Testis (tissue), 3 donors: ENCODE results near the gene SMCO4. TPM values are rescaled to one million over a fixed set of nuclear protein-coding genes. Genes with fewer than 3 reads are reported as not detected.
"Not testable (repeated sequence)": the region's sequence is repeated elsewhere in the genome, so short reads cannot be mapped to it uniquely, and the experiment has no call there.

Experiments used
- DNase-seq: peaks from one replicate; pipeline ENCODE4 v3.0.0-alpha.2; 2019
- H3K27ac ChIP-seq, 2 donors: fragments of 200-600 bp; sonication (generic); one replicate each; pipeline ENCODE4 v1.5.1; 2019
- H3K27me3 ChIP-seq: fragments of 200-600 bp; sonication (generic); one replicate; pipeline ENCODE4 v1.5.1; 2019
- H3K36me3 ChIP-seq: fragments of 200-600 bp; sonication (generic); one replicate; pipeline ENCODE4 v1.5.1; 2017; ENCODE audit warnings: low read depth; ENCODE audit errors: missing control alignments
- H3K4me1 ChIP-seq: fragments of 200-600 bp; sonication (generic); one replicate; pipeline ENCODE4 v1.5.1; 2019
- H3K4me3 ChIP-seq, 2 donors: fragments of 200-600 bp; sonication (generic); one replicate each; pipeline ENCODE4 v1.5.1; 2017 to 2019
- H3K9me3 ChIP-seq: fragments of 200-600 bp; sonication (generic); one replicate; pipeline ENCODE4 v1.5.1; 2017
- POLR2A ChIP-seq: fragments of 450-650 bp; IDR thresholded peaks from one replicate; pipeline ENCODE4 v1.6.1; 2017; ENCODE audit warnings: antibody characterized with exemption, mild to moderate bottlenecking, moderate library complexity
- WGBS, 2 donors: methylation state at CpG; one replicate each; pipeline ENCODE4 v1.1.5; 2018; 5-methylcytosine and 5-hydroxymethylcytosine counted together
- intact Hi-C: fragments of 100-400 bp; cut with DNase I; formaldehyde crosslinking; loops from one replicate; pipeline ENCODE4 v1.15.1; 2023; ENCODE audit warnings: low total_unique reads
- polyA plus RNA-seq: library from polyadenylated mRNA; stranded (reverse); fragments of 350-450 nt; fragmentation: Illumina TruSeq; extraction: RNeasy Lipid Tissue Mini Kit (QIAGEN cat#74804); gene quantifications from one replicate; pipeline ENCODE4 v1.2.3, GENCODE V29; 2014; ENCODE audit warnings: low read depth, low replicate concordance; ENCODE audit not compliant: insufficient read depth
- total RNA-seq, 2 donors: library from RNA; depleted of rRNA; stranded (reverse); fragments of >200 nt; gene quantifications; one replicate each; pipeline ENCODE4 v1.2.3, GENCODE V29; 2016
- TF ChIP-seq, protein P1 (sequence below), 3 experiments: fragments of 450-650 bp in 2 of 3; fragments of 200-600 bp in 1 of 3; sonication (generic) in 1 of 3; IDR thresholded peaks; one replicate each; pipeline ENCODE4 v1.5.1; 2016 to 2019; ENCODE audit warnings: antibody characterized with exemption in 3 of 3, mild to moderate bottlenecking in 2 of 3, moderate library complexity in 1 of 3

Gene SMCO4
- total and polyA plus RNA-seq, 3 donors from 2014 or later: 33.6 to 59.9 (median 34.2) TPM

DNA sequence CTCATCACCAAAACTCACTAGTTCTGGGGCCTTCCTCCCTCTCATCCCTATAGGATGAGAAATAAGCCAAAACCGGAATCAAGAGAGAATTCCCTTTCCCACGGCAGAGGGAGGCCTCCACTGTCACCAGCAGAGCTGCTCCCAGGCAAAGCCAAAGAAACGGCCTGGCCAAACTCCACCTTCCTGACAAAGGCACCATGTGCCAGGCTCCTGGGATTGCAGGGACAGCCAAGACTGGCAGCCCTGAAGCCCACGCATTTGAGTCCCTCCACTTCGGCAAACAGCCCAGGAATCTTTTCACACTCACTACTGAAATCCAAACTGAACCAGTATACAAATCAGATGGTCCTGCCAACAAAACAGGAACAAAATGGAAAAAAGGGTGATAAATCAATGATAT, 6.1 kb downstream of the SMCO4 start:
- intact Hi-C loops: no loop called here
- peak overlapping the region in 1 of 2 donors; percentile 51 for H3K27ac ChIP-seq
- no peak overlapping the region for H3K4me3 ChIP-seq
- 68 to 69% methylated on average over 5 of the region's 5 CpGs for WGBS, 2 donors
- no peaks in the 10 kb centered on the region for H3K36me3 ChIP-seq
- peak; percentile 81 for DNase-seq
- no peaks in the 10 kb centered on the region for H3K9me3 ChIP-seq
- peaks cover 20% of the 10 kb centered on the region for H3K4me1 ChIP-seq
- TF ChIP-seq, protein P1, sequence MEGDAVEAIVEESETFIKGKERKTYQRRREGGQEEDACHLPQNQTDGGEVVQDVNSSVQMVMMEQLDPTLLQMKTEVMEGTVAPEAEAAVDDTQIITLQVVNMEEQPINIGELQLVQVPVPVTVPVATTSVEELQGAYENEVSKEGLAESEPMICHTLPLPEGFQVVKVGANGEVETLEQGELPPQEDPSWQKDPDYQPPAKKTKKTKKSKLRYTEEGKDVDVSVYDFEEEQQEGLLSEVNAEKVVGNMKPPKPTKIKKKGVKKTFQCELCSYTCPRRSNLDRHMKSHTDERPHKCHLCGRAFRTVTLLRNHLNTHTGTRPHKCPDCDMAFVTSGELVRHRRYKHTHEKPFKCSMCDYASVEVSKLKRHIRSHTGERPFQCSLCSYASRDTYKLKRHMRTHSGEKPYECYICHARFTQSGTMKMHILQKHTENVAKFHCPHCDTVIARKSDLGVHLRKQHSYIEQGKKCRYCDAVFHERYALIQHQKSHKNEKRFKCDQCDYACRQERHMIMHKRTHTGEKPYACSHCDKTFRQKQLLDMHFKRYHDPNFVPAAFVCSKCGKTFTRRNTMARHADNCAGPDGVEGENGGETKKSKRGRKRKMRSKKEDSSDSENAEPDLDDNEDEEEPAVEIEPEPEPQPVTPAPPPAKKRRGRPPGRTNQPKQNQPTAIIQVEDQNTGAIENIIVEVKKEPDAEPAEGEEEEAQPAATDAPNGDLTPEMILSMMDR (IDR thresholded peaks at IDR 0.05): no peak
- no peak for TF ChIP-seq POLR2A
- no peaks in the 10 kb centered on the region for H3K27me3 ChIP-seq

DNA sequence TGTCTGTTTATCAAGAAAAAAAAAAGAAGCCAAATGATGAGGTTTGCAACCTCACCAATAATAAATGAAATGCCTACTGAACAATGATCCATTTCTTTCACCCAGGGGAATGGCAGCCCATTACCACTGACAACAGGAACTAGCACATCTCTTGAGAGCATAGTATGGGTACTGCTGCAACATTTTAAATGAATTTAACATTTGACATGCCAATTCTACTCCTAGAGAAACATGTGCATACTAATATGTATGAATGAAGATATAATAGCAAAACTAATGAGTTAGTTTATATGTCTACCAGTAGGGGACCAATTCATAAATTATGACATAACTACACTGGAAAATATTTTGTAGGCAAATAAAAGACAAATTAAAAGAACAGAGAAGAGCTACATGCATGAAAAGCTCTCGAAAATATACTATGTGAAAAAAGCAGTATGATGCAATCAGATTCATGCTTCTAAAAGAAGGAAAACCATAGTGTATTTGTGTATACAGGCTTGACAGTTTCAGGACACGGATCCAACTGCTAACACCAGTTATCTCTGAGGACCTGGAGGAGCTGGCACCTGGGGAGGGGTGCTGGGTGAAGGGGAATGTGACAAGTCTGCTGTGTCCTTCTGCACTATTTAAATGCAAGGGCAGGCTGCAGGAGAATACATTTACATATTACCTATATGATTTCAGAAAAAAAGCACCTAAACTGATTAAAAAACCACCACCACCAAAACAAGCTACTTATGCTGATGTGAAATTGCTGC, 6.9 kb downstream of the SMCO4 start:
- no peak for DNase-seq
- Histone ChIP-seq H3K27ac (no peak overlapping the region), H3K4me1 (peaks cover 12% of the 10 kb centered on the region), H3K4me3 (no peak overlapping the region), H3K36me3 (no peaks in the 10 kb centered on the region), H3K9me3 (no peaks in the 10 kb centered on the region), H3K27me3 (no peaks in the 10 kb centered on the region)
- 51 to 61% methylated on average over 2 of the region's 2 CpGs for WGBS, 2 donors
- no peak for TF ChIP-seq POLR2A
- TF ChIP-seq, protein P1 (IDR thresholded peaks at IDR 0.05): no peak
- intact Hi-C loops: no loop called here

DNA sequence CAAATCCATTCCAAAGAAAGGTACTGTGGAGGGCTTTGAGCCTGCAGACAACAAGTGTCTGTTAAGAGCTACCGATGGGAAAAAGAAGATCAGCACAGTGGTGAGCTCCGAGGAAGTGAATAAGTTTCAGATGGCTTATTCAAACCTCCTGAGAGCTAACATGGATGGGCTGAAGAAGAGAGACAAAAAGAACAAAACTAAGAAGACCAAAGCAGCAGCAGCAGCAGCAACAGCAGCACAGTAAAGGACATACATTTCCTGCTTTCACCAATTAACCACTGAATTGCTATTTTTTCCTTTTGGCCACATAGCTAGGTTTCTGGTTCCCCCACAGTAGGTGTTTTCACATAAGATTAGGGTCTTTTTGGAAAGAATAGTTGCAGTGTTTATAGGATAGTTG, 7.6 kb downstream of the SMCO4 start:
- H3K27me3 ChIP-seq, H3K36me3 ChIP-seq, intact Hi-C loops: not testable (repeated sequence)

DNA sequence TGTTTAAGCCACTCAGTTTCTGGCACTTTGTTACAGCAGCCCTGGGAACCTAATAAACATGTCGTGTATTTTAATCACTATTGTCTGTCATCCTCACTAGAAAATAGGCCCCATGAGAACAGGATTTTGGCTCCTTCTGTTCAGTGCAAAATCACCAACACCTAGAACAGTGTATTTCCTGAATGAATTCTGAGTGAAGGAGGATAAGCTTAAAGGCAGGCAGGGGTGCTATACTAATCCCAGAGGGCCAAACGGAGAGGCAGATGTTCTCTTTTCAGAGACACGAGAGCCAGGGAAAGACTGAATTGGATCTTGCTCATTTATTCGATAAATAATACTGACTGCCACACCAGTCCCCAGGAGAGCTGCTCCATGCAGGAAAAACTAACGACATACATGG, 10.4 kb downstream of the SMCO4 start:
- H3K36me3 ChIP-seq: no peaks in the 10 kb centered on the region
- no peaks in the 10 kb centered on the region for H3K27me3 ChIP-seq
- no peaks in the 10 kb centered on the region for H3K9me3 ChIP-seq
- H3K4me3 ChIP-seq: no peak overlapping the region
- peaks cover 31% of the 10 kb centered on the region for H3K4me1 ChIP-seq
- H3K27ac ChIP-seq: no peak overlapping the region
- TF ChIP-seq POLR2A: no peak
- TF ChIP-seq, protein P1 (IDR thresholded peaks at IDR 0.05): no peak
- WGBS, 2 donors: 73 to 83% methylated on average over 5 of the region's 5 CpGs
- intact Hi-C loops: no loop called here
- DNase-seq: no peak

More for the DNA sequence above, 7.6 kb downstream of the SMCO4 start:
- DNase-seq, H3K27ac ChIP-seq, H3K4me3 ChIP-seq, H3K9me3 ChIP-seq, H3K4me1 ChIP-seq: not testable (repeated sequence)
- WGBS, 2 donors: 75 to 95% methylated on average over 2 of the region's 2 CpGs

DNA sequence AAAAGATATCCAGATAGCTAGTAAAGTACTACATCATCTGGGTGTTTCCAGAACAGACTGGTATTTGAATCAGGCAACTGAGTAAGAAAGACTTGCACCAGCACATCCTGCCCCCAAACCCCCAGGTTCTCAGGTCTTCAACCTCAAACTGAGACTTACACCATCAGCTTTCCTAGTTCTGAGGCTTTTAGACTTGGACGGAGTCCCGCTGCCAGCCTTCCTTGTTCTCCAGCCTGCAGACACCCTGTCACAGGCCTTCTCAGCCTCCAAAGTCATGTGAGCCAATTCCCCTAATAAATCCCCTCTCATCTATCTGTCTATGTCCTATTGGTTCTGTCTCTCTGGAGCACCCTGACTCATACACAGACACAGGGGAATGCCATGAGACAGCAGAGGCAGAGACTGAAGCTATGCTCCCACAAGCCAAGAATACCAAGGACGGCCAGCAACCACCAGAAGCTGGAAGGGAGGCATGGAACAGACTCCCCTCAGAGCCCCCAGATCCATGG, 10.9 kb downstream of the SMCO4 start:
- intact Hi-C loops: no loop called here
- Histone ChIP-seq H3K27me3 (no peaks in the 10 kb centered on the region), H3K9me3 (no peaks in the 10 kb centered on the region), H3K4me1 (peaks cover 31% of the 10 kb centered on the region), H3K36me3 (no peaks in the 10 kb centered on the region), H3K4me3 (no peak overlapping the region), H3K27ac (peak overlapping the region in 1 of 2 donors; percentile 94)
- DNase-seq: no peak
- WGBS, 2 donors: 85 to 88% methylated on average over 3 of the region's 3 CpGs
- no peak for TF ChIP-seq POLR2A
- TF ChIP-seq, protein P1 (IDR thresholded peaks at IDR 0.05): no peak
